A549 (cell line): ENCODE measurements around the gene MSI2.

ENCODE experiments used
- BHLHE40 ChIP-seq: IDR thresholded peaks from 2 replicates; pipeline ENCODE4 v1.6.1; 2012; ENCODE audit warnings: low read depth, low read length, inconsistent platforms
- CEBPB ChIP-seq, 2 experiments: fragments of >200 bp in 1 of 2; sonication (Bioruptor Twin) in 1 of 2; formaldehyde crosslinking in 1 of 2; IDR thresholded peaks; 2 replicates each; pipeline ENCODE4 v1.6.1; 2012 to 2016
- CHD2 ChIP-seq: fragments of 150-350 bp; IDR thresholded peaks from 2 replicates; pipeline ENCODE4 v1.6.1; 2014; ENCODE audit warnings: low read length; ENCODE audit not compliant: partially characterized antibody
- EHF ChIP-seq: fragments of 250-450 bp; sonication (Bioruptor Pico); IDR thresholded peaks from 2 replicates; pipeline ENCODE4 v1.5.0; 2020; ENCODE audit warnings: mild to moderate bottlenecking
- ESRRA ChIP-seq: fragments of 150-350 bp; IDR thresholded peaks from 2 replicates; pipeline ENCODE4 v1.6.1; 2014; ENCODE audit warnings: mild to moderate bottlenecking, low read length, borderline replicate concordance
- HOXA7 ChIP-seq: fragments of 250-450 bp; sonication (Bioruptor Pico); IDR thresholded peaks from 2 replicates; pipeline ENCODE4 v1.5.0; 2020; ENCODE audit warnings: mild to moderate bottlenecking, moderate library complexity
- MAFK ChIP-seq: fragments of 450-650 bp; IDR thresholded peaks from 2 replicates; pipeline ENCODE4 v1.6.1; 2014; ENCODE audit not compliant: partially characterized antibody
- POLR2A ChIP-seq: IDR thresholded peaks from 2 replicates; pipeline ENCODE4 v1.6.1; 2012; ENCODE audit warnings: mild to moderate bottlenecking, low read length
- RAD21 ChIP-seq, 2 experiments: fragments of >200 bp in 1 of 2; sonication (Bioruptor Twin) in 1 of 2; formaldehyde crosslinking in 1 of 2; IDR thresholded peaks in 1 of 2; conservative IDR thresholded peaks in 1 of 2; 2 replicates in 1 of 2; 3 replicates in 1 of 2; pipeline ENCODE4 v1.6.1; 2012 to 2018; ENCODE audit warnings: inconsistent platforms in 1 of 2
- SMC3 ChIP-seq: fragments of >200 bp; sonication (Bioruptor Twin); formaldehyde crosslinking; IDR thresholded peaks from 3 replicates; pipeline ENCODE4 v1.6.1; 2018; ENCODE audit warnings: inconsistent platforms
- TF ChIP-seq, protein P1 (sequence below): fragments of >200 bp; sonication (Bioruptor Twin); formaldehyde crosslinking; IDR thresholded peaks from 3 replicates; pipeline ENCODE4 v1.5.1; 2016
- TF ChIP-seq, protein P2 (sequence below): fragments of 200-600 bp; sonication (generic); IDR thresholded peaks from 2 replicates; pipeline ENCODE4 v1.6.1; 2016; ENCODE audit warnings: antibody characterized with exemption, mild to moderate bottlenecking, moderate library complexity
- TF ChIP-seq, protein P3 (sequence below): IDR thresholded peaks from 2 replicates; pipeline ENCODE4 v1.6.1; 2012; ENCODE audit warnings: low read depth, borderline replicate concordance

GRCh38 chr17:57379237-57379894 is 123.0 kb downstream of the MSI2 start:
- TF ChIP-seq, protein P1, sequence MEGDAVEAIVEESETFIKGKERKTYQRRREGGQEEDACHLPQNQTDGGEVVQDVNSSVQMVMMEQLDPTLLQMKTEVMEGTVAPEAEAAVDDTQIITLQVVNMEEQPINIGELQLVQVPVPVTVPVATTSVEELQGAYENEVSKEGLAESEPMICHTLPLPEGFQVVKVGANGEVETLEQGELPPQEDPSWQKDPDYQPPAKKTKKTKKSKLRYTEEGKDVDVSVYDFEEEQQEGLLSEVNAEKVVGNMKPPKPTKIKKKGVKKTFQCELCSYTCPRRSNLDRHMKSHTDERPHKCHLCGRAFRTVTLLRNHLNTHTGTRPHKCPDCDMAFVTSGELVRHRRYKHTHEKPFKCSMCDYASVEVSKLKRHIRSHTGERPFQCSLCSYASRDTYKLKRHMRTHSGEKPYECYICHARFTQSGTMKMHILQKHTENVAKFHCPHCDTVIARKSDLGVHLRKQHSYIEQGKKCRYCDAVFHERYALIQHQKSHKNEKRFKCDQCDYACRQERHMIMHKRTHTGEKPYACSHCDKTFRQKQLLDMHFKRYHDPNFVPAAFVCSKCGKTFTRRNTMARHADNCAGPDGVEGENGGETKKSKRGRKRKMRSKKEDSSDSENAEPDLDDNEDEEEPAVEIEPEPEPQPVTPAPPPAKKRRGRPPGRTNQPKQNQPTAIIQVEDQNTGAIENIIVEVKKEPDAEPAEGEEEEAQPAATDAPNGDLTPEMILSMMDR: no peak
- TF ChIP-seq BHLHE40: no peak
- TF ChIP-seq SMC3: no peak
- TF ChIP-seq CHD2: no peak
- TF ChIP-seq, protein P2, sequence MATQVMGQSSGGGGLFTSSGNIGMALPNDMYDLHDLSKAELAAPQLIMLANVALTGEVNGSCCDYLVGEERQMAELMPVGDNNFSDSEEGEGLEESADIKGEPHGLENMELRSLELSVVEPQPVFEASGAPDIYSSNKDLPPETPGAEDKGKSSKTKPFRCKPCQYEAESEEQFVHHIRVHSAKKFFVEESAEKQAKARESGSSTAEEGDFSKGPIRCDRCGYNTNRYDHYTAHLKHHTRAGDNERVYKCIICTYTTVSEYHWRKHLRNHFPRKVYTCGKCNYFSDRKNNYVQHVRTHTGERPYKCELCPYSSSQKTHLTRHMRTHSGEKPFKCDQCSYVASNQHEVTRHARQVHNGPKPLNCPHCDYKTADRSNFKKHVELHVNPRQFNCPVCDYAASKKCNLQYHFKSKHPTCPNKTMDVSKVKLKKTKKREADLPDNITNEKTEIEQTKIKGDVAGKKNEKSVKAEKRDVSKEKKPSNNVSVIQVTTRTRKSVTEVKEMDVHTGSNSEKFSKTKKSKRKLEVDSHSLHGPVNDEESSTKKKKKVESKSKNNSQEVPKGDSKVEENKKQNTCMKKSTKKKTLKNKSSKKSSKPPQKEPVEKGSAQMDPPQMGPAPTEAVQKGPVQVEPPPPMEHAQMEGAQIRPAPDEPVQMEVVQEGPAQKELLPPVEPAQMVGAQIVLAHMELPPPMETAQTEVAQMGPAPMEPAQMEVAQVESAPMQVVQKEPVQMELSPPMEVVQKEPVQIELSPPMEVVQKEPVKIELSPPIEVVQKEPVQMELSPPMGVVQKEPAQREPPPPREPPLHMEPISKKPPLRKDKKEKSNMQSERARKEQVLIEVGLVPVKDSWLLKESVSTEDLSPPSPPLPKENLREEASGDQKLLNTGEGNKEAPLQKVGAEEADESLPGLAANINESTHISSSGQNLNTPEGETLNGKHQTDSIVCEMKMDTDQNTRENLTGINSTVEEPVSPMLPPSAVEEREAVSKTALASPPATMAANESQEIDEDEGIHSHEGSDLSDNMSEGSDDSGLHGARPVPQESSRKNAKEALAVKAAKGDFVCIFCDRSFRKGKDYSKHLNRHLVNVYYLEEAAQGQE: no peak
- TF ChIP-seq MAFK: no peak
- TF ChIP-seq POLR2A: no peak
- no peak for TF ChIP-seq RAD21 (conservative IDR thresholded peaks at IDR 0.05 in 1 of 2, IDR thresholded peaks at IDR 0.05 in 1 of 2)
- no peak for TF ChIP-seq HOXA7
- no peak for TF ChIP-seq CEBPB (IDR thresholded peaks at IDR 0.05)
- TF ChIP-seq, protein P3, sequence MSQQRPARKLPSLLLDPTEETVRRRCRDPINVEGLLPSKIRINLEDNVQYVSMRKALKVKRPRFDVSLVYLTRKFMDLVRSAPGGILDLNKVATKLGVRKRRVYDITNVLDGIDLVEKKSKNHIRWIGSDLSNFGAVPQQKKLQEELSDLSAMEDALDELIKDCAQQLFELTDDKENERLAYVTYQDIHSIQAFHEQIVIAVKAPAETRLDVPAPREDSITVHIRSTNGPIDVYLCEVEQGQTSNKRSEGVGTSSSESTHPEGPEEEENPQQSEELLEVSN: no peak
- TF ChIP-seq ESRRA: no peak
- TF ChIP-seq EHF (CRISPR knock-in tag): no peak
